Measurements from ENCODE around the gene ZNF778. TPM values are rescaled to one million over a fixed set of nuclear protein-coding genes. Genes with fewer than 3 reads are reported as not detected.

The ZNF778 gene
- total and polyA plus RNA-seq, 2 donors (not counting 1 experiment from before 2014, with no cell fraction given): 2.2 to 13.4 TPM

DNA sequence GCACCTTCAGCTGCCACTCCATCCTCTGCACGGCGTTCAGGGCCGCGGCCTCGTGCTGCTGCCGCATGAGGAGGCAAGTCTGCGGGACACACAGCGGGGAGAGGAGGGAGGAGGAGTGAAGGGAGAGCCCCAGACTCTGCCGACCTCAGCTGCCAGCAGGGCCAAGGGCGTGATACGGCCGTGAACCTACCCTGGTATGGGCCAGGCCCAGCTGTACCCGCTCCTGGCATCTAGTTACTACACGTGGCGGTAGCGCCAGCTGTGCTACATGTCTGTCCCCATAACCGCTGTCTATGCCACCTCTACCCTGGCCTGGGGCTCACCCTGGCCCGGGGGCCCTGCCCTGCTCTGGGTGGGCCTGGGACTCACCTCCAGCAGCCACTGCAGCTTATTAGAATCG lies 51.1 kb downstream of the ZNF778 start:
- Mint-ChIP-seq H3K9me3 (ENCODE audit: insufficient read depth) (no peaks in the 10 kb centered on the region), H3K27me3 (no peaks in the 10 kb centered on the region), H3K4me3 (no peak overlapping the region), H3K4me1 (no peaks in the 10 kb centered on the region), H3K27ac (no peak overlapping the region)
- H4K20me1 ChIP-seq (ENCODE audit: control insufficient read depth, insufficient read depth, low read length, poor library complexity, severe bottlenecking): peaks cover 51% of the 10 kb centered on the region
- WGBS (ENCODE audit: insufficient coverage): 96% methylated on average over 13 of the region's 19 CpGs
- no peaks in the 10 kb centered on the region for H3K27me3 ChIP-seq (replicated peaks in 1 of 4; ENCODE audit: control extremely low read depth in 1 of 4, control insufficient read depth in 3 of 4, insufficient read depth in 4 of 4, low read length in 3 of 4)
- CTCF ChIA-PET: interaction anchor here (1.2 kb wide), 1 partner anchor 280 kb away, joined by 3 read pairs; no protein-coding TSS in a partner anchor
- POLR2A ChIA-PET: no interaction called here
- no peak for ATAC-seq (ENCODE audit: low read depth)
- H3K4me1 ChIP-seq (ENCODE audit: control insufficient read depth in 2 of 2, insufficient read depth in 2 of 2, low read length in 2 of 2): no peaks in the 10 kb centered on the region
- no peak overlapping the region for H3K9ac ChIP-seq (ENCODE audit: low read length)
- no peak overlapping the region for H3K4me2 ChIP-seq (replicated peaks; ENCODE audit: low read depth, low read length, poor library complexity, severe bottlenecking)
- no peaks in the 10 kb centered on the region for H3K9me3 ChIP-seq (ENCODE audit: control extremely low read depth in 1 of 3, control insufficient read depth in 2 of 3, insufficient read depth in 1 of 3, low read length in 2 of 3)
- peaks cover 5 to 57% of the 10 kb centered on the region in 2 experiments for H3K36me3 ChIP-seq (replicated peaks in 1 of 2; ENCODE audit: control extremely low read depth in 1 of 2, control insufficient read depth in 1 of 2, extremely low read depth in 1 of 2, insufficient read depth in 2 of 2, low read length in 1 of 2)
- H2AFZ ChIP-seq (ENCODE audit: insufficient read depth, low read depth, low read length, poor library complexity, severe bottlenecking): no peak overlapping the region
- TF ChIP-seq, protein P1, sequence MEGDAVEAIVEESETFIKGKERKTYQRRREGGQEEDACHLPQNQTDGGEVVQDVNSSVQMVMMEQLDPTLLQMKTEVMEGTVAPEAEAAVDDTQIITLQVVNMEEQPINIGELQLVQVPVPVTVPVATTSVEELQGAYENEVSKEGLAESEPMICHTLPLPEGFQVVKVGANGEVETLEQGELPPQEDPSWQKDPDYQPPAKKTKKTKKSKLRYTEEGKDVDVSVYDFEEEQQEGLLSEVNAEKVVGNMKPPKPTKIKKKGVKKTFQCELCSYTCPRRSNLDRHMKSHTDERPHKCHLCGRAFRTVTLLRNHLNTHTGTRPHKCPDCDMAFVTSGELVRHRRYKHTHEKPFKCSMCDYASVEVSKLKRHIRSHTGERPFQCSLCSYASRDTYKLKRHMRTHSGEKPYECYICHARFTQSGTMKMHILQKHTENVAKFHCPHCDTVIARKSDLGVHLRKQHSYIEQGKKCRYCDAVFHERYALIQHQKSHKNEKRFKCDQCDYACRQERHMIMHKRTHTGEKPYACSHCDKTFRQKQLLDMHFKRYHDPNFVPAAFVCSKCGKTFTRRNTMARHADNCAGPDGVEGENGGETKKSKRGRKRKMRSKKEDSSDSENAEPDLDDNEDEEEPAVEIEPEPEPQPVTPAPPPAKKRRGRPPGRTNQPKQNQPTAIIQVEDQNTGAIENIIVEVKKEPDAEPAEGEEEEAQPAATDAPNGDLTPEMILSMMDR (IDR thresholded peaks at IDR 0.05): no peak
- intact Hi-C loops (cut with micrococcal nuclease): no loop called here
- H3K27ac ChIP-seq (ENCODE audit: low read length in 2 of 2): no peak overlapping the region
- peaks cover 26% of the 10 kb centered on the region for H3K79me2 ChIP-seq (ENCODE audit: control insufficient read depth, insufficient read depth, low read length)
- no peak overlapping the region for H3K4me3 ChIP-seq (ENCODE audit: control extremely low read depth in 1 of 5, extremely low read depth in 1 of 5, insufficient read depth in 1 of 5, low read depth in 2 of 5, low read length in 4 of 5)
- DNase-seq: no peak

DNA sequence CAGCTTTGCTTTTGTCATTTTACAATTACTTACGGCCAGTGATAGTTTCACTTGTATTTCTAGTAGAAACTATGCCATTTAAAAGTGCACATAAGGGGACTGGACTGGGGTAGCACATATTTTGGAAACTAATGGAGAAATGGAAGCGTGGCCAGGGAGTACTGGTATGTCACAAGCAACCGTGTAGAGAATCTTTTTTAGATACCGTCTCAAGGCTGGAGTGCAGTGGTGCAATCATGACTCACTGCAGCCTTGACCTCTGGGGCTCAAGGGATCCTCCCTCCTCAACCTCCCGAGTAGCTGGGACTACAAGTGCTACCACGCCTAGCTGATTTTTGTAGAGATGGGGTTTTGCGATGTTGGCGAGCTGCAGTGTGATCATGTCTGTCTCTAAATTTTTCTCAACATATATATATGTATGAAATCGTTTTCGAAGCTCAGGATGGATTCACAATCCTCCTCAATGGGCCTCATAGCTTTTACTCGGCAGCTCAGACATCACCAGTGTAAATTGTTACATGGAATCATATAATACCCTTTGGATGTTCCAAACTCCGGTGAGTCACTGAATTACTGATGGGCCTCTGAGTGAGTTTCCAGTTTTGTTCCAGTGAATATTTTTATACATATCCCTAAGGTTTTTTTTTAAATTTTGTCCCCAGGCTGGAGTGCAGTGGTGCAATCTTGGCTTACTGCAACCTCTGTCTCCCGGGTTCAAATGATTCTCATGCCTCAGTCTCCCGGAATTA lies 51.7 kb downstream of the ZNF778 start:
- no peak overlapping the region for H3K4me3 Mint-ChIP-seq
- WGBS (ENCODE audit: insufficient coverage): 97% methylated on average over 5 of the region's 14 CpGs
- CTCF ChIA-PET: interaction anchor here (0.6 to 1.2 kb wide), 2 partner anchors 248 to 280 kb away, joined by 3 to 4 read pairs; no protein-coding TSS in a partner anchor
- H3K27me3 Mint-ChIP-seq: no peaks in the 10 kb centered on the region
- Histone ChIP-seq H2AFZ (ENCODE audit: insufficient read depth, low read depth, low read length, poor library complexity, severe bottlenecking) (no peak overlapping the region), H3K4me2 (replicated peaks; ENCODE audit: low read depth, low read length, poor library complexity, severe bottlenecking) (no peak overlapping the region), H3K27me3 (replicated peaks in 1 of 4; ENCODE audit: control extremely low read depth in 1 of 4, control insufficient read depth in 3 of 4, insufficient read depth in 4 of 4, low read length in 3 of 4) (no peaks in the 10 kb centered on the region), H3K36me3 (replicated peaks in 1 of 2; ENCODE audit: control extremely low read depth in 1 of 2, control insufficient read depth in 1 of 2, extremely low read depth in 1 of 2, insufficient read depth in 2 of 2, low read length in 1 of 2) (peaks cover 5 to 63% of the 10 kb centered on the region in 2 experiments), H3K4me1 (ENCODE audit: control insufficient read depth in 2 of 2, insufficient read depth in 2 of 2, low read length in 2 of 2) (no peaks in the 10 kb centered on the region), H3K4me3 (ENCODE audit: control extremely low read depth in 1 of 5, extremely low read depth in 1 of 5, insufficient read depth in 1 of 5, low read depth in 2 of 5, low read length in 4 of 5) (no peak overlapping the region), H3K79me2 (ENCODE audit: control insufficient read depth, insufficient read depth, low read length) (peaks cover 31% of the 10 kb centered on the region), H3K27ac (ENCODE audit: low read length in 2 of 2) (no peak overlapping the region), H3K9ac (ENCODE audit: low read length) (no peak overlapping the region), H3K9me3 (ENCODE audit: control extremely low read depth in 1 of 3, control insufficient read depth in 2 of 3, insufficient read depth in 1 of 3, low read length in 2 of 3) (no peaks in the 10 kb centered on the region), H4K20me1 (ENCODE audit: control insufficient read depth, insufficient read depth, low read length, poor library complexity, severe bottlenecking) (peaks cover 57% of the 10 kb centered on the region)
- POLR2A ChIA-PET: no interaction called here
- no peak overlapping the region for H3K27ac Mint-ChIP-seq
- H3K4me1 Mint-ChIP-seq: no peaks in the 10 kb centered on the region
- intact Hi-C loops (cut with micrococcal nuclease): no loop called here
- no peaks in the 10 kb centered on the region for H3K9me3 Mint-ChIP-seq (ENCODE audit: insufficient read depth)
- ATAC-seq (ENCODE audit: low read depth) (no peak), DNase-seq (no peak)
- TF ChIP-seq, protein P1 (IDR thresholded peaks at IDR 0.05): no peak
- TF ChIP-seq EZH2 (IDR thresholded peaks at IDR 0.05; ENCODE audit: borderline replicate concordance, insufficient read depth, low read depth, low read length, poor library complexity, severe bottlenecking): no peak

Data from B cell (primary cell).